Measurements from ENCODE around the gene PI4KA. TPM values are rescaled to one million over a fixed set of nuclear protein-coding genes. Genes with fewer than 3 reads are reported as not detected.
A peak's percentile ranks its signal among the peaks of the same experiment; 100 is the strongest.

PI4KA gene
- total RNA-seq, 1 experiment from 2014 or later, result 65.8 TPM

GRCh38 chr22:20803696-20804324 is 54.8 kb downstream of the PI4KA start:
- Mint-ChIP-seq H3K36me3 (ENCODE audit: insufficient read depth in 1 of 3, low read depth in 3 of 3) (peaks cover 15 to 76% (median 47%) of the 10 kb centered on the region in 3 experiments), H3K9me3 (no peaks in the 10 kb centered on the region), H3K27me3 (ENCODE audit: low read depth) (no peaks in the 10 kb centered on the region), H3K4me3 (no peak overlapping the region; a peak in 1 of 5 replicates), H3K4me1 (peaks cover 10% of the 10 kb centered on the region in 2 experiments), H3K27ac (no peak overlapping the region)
- Histone ChIP-seq H2BK120ac (ENCODE audit: low read depth, low read length, poor library complexity, severe bottlenecking) (no peak overlapping the region), H3K4ac (ENCODE audit: low read depth, low read length) (no peak overlapping the region), H2BK20ac (ENCODE audit: low read depth, low read length, poor library complexity, severe bottlenecking) (no peak overlapping the region), H2BK5ac (ENCODE audit: insufficient read length, low read length) (no peak overlapping the region), H3K9me3 (ENCODE audit: control insufficient read depth, low read depth, low read length) (no peaks in the 10 kb centered on the region), H3K4me1 (ENCODE audit: insufficient read depth, low read length) (no peaks in the 10 kb centered on the region), H3K18ac (ENCODE audit: insufficient read length, low read depth, low read length) (no peak overlapping the region), H3K27ac (ENCODE audit: insufficient read length, low read depth, low read length) (no peak overlapping the region), H2BK12ac (ENCODE audit: insufficient read length, low read depth, low read length) (no peak overlapping the region), H3K79me1 (ENCODE audit: insufficient read depth, low read depth, low read length, poor library complexity, severe bottlenecking) (no peaks in the 10 kb centered on the region), H4K20me1 (ENCODE audit: control insufficient read depth, insufficient read depth, insufficient read length) (no peaks in the 10 kb centered on the region), H3K4me2 (ENCODE audit: insufficient read depth, insufficient read length, low read length) (no peak overlapping the region), H4K8ac (replicated peaks; ENCODE audit: insufficient read length, low read depth, low read length) (no peak overlapping the region), H4K5ac (ENCODE audit: insufficient read length, low read depth, low read length) (no peak overlapping the region), H3K14ac (ENCODE audit: insufficient read depth, low read length) (no peak overlapping the region), H3T11ph (ENCODE audit: low read length) (no peak overlapping the region), H3K56ac (ENCODE audit: insufficient read length, low read depth, low read length) (no peak overlapping the region), H2AK5ac (ENCODE audit: insufficient read length, low read length) (no peak overlapping the region), H3K79me2 (ENCODE audit: insufficient read depth, low read length) (no peaks in the 10 kb centered on the region), H3K9ac (ENCODE audit: extremely low read depth, insufficient read length, low read length) (no peak overlapping the region), H3K27me3 (ENCODE audit: insufficient read depth, low read length) (no peaks in the 10 kb centered on the region), H3K23ac (ENCODE audit: insufficient read length, low read depth, low read length) (no peak overlapping the region), H3K23me2 (ENCODE audit: insufficient read length, low read depth, low read length, poor library complexity, severe bottlenecking) (no peaks in the 10 kb centered on the region), H4K91ac (ENCODE audit: insufficient read length, low read depth, low read length) (no peak overlapping the region), H2BK15ac (ENCODE audit: low read depth, low read length) (no peak overlapping the region), H2AFZ (ENCODE audit: low read length) (no peak overlapping the region)
- no CpG with 5 or more reads among the region's 11 CpGs for WGBS (ENCODE audit: extremely low coverage, insufficient read length, low lambda C conversion rate)
- peak; percentile 56 for DNase-seq
- TF ChIP-seq CTCF (conservative IDR thresholded peaks at IDR 0.05), result peak; percentile 73
